Measurements from ENCODE around the gene NFASC.

The NFASC gene

GRCh38 chr1:204853436-204853835 is 17.2 kb upstream of the NFASC start:
- no peaks in the 10 kb centered on the region for H3K27me3 ChIP-seq (ENCODE audit: control insufficient read depth in 2 of 2, insufficient read depth in 2 of 2, low read length in 2 of 2)
- H3K36me3 ChIP-seq (ENCODE audit: control insufficient read depth in 2 of 2, insufficient read depth in 2 of 2, low read length in 2 of 2) = no peaks in the 10 kb centered on the region
- H3K27ac ChIP-seq (ENCODE audit: low read depth in 2 of 2, low read length in 2 of 2) = no peak overlapping the region
- H3K4me3 ChIP-seq (ENCODE audit: low read length in 2 of 2) = no peak overlapping the region
- H3K4me1 ChIP-seq (ENCODE audit: control insufficient read depth in 2 of 2, insufficient read depth in 2 of 2, low read length in 2 of 2) = no peaks in the 10 kb centered on the region
- H3K9me3 ChIP-seq (ENCODE audit: control insufficient read depth in 2 of 2, low read length in 2 of 2) = no peaks in the 10 kb centered on the region
- no peak overlapping the region for H3K9ac ChIP-seq (ENCODE audit: low read depth in 1 of 2, low read length in 2 of 2)

GRCh38 chr1:204854286-204854685 is 16.4 kb upstream of the NFASC start:
- Histone ChIP-seq H3K4me1 (ENCODE audit: control insufficient read depth in 2 of 2, insufficient read depth in 2 of 2, low read length in 2 of 2) (no peaks in the 10 kb centered on the region), H3K4me3 (ENCODE audit: low read length in 2 of 2) (no peak overlapping the region), H3K36me3 (ENCODE audit: control insufficient read depth in 2 of 2, insufficient read depth in 2 of 2, low read length in 2 of 2) (no peaks in the 10 kb centered on the region), H3K27me3 (ENCODE audit: control insufficient read depth in 2 of 2, insufficient read depth in 2 of 2, low read length in 2 of 2) (no peaks in the 10 kb centered on the region), H3K27ac (ENCODE audit: low read depth in 2 of 2, low read length in 2 of 2) (no peak overlapping the region), H3K9ac (ENCODE audit: low read depth in 1 of 2, low read length in 2 of 2) (no peak overlapping the region), H3K9me3 (ENCODE audit: control insufficient read depth in 2 of 2, low read length in 2 of 2) (no peaks in the 10 kb centered on the region)

GRCh38 chr1:204858363-204858821 is 12.3 kb upstream of the NFASC start:
- Histone ChIP-seq H3K4me3 (ENCODE audit: low read length in 2 of 2) (no peak overlapping the region), H3K9ac (ENCODE audit: low read depth in 1 of 2, low read length in 2 of 2) (no peak overlapping the region), H3K4me1 (ENCODE audit: control insufficient read depth in 2 of 2, insufficient read depth in 2 of 2, low read length in 2 of 2) (no peaks in the 10 kb centered on the region), H3K27ac (ENCODE audit: low read depth in 2 of 2, low read length in 2 of 2) (no peak overlapping the region), H3K27me3 (ENCODE audit: control insufficient read depth in 2 of 2, insufficient read depth in 2 of 2, low read length in 2 of 2) (no peaks in the 10 kb centered on the region), H3K36me3 (ENCODE audit: control insufficient read depth in 2 of 2, insufficient read depth in 2 of 2, low read length in 2 of 2) (no peaks in the 10 kb centered on the region), H3K9me3 (ENCODE audit: control insufficient read depth in 2 of 2, low read length in 2 of 2) (no peaks in the 10 kb centered on the region)

- H3K4me3 ChIP-seq (ENCODE audit: low read length in 2 of 2) = no peak overlapping the region
- no peak overlapping the region for H3K9ac ChIP-seq (ENCODE audit: low read depth in 1 of 2, low read length in 2 of 2)
- no peaks in the 10 kb centered on the region for H3K9me3 ChIP-seq (ENCODE audit: control insufficient read depth in 2 of 2, low read length in 2 of 2)
- no peaks in the 10 kb centered on the region for H3K36me3 ChIP-seq (ENCODE audit: control insufficient read depth in 2 of 2, insufficient read depth in 2 of 2, low read length in 2 of 2)
- no peaks in the 10 kb centered on the region for H3K4me1 ChIP-seq (ENCODE audit: control insufficient read depth in 2 of 2, insufficient read depth in 2 of 2, low read length in 2 of 2)
- no peak overlapping the region for H3K27ac ChIP-seq (ENCODE audit: low read depth in 2 of 2, low read length in 2 of 2)
- no peaks in the 10 kb centered on the region for H3K27me3 ChIP-seq (ENCODE audit: control insufficient read depth in 2 of 2, insufficient read depth in 2 of 2, low read length in 2 of 2)
These were observed 10.8 kb upstream of the NFASC start for GRCh38 chr1:204859861-204860267.

- Histone ChIP-seq H3K27me3 (ENCODE audit: control insufficient read depth in 2 of 2, insufficient read depth in 2 of 2, low read length in 2 of 2) (no peaks in the 10 kb centered on the region), H3K9me3 (ENCODE audit: control insufficient read depth in 2 of 2, low read length in 2 of 2) (no peaks in the 10 kb centered on the region), H3K4me1 (ENCODE audit: control insufficient read depth in 2 of 2, insufficient read depth in 2 of 2, low read length in 2 of 2) (no peaks in the 10 kb centered on the region), H3K27ac (ENCODE audit: low read depth in 2 of 2, low read length in 2 of 2) (no peak overlapping the region), H3K4me3 (ENCODE audit: low read length in 2 of 2) (no peak overlapping the region), H3K36me3 (ENCODE audit: control insufficient read depth in 2 of 2, insufficient read depth in 2 of 2, low read length in 2 of 2) (no peaks in the 10 kb centered on the region), H3K9ac (ENCODE audit: low read depth in 1 of 2, low read length in 2 of 2) (no peak overlapping the region)
These were observed 7.6 kb upstream of the NFASC start for GRCh38 chr1:204863024-204863423.

- Histone ChIP-seq H3K27ac (ENCODE audit: low read depth in 2 of 2, low read length in 2 of 2) (no peak overlapping the region), H3K27me3 (ENCODE audit: control insufficient read depth in 2 of 2, insufficient read depth in 2 of 2, low read length in 2 of 2) (no peaks in the 10 kb centered on the region), H3K9ac (ENCODE audit: low read depth in 1 of 2, low read length in 2 of 2) (no peak overlapping the region), H3K36me3 (ENCODE audit: control insufficient read depth in 2 of 2, insufficient read depth in 2 of 2, low read length in 2 of 2) (no peaks in the 10 kb centered on the region), H3K4me3 (ENCODE audit: low read length in 2 of 2) (no peak overlapping the region), H3K9me3 (ENCODE audit: control insufficient read depth in 2 of 2, low read length in 2 of 2) (no peaks in the 10 kb centered on the region), H3K4me1 (ENCODE audit: control insufficient read depth in 2 of 2, insufficient read depth in 2 of 2, low read length in 2 of 2) (no peaks in the 10 kb centered on the region)
These were observed 6.9 kb upstream of the NFASC start for GRCh38 chr1:204863730-204864129.

GRCh38 chr1:204866051-204866596 is 4.5 kb upstream of the NFASC start:
- Histone ChIP-seq H3K4me1 (ENCODE audit: control insufficient read depth in 2 of 2, insufficient read depth in 2 of 2, low read length in 2 of 2) (no peaks in the 10 kb centered on the region), H3K27me3 (ENCODE audit: control insufficient read depth in 2 of 2, insufficient read depth in 2 of 2, low read length in 2 of 2) (no peaks in the 10 kb centered on the region), H3K9ac (ENCODE audit: low read depth in 1 of 2, low read length in 2 of 2) (no peak overlapping the region), H3K9me3 (ENCODE audit: control insufficient read depth in 2 of 2, low read length in 2 of 2) (no peaks in the 10 kb centered on the region), H3K36me3 (ENCODE audit: control insufficient read depth in 2 of 2, insufficient read depth in 2 of 2, low read length in 2 of 2) (no peaks in the 10 kb centered on the region), H3K27ac (ENCODE audit: low read depth in 2 of 2, low read length in 2 of 2) (no peak overlapping the region), H3K4me3 (ENCODE audit: low read length in 2 of 2) (no peak overlapping the region)

- no peaks in the 10 kb centered on the region for H3K27me3 ChIP-seq (ENCODE audit: control insufficient read depth in 2 of 2, insufficient read depth in 2 of 2, low read length in 2 of 2)
- H3K9ac ChIP-seq (ENCODE audit: low read depth in 1 of 2, low read length in 2 of 2) = no peak overlapping the region
- no peak overlapping the region for H3K27ac ChIP-seq (ENCODE audit: low read depth in 2 of 2, low read length in 2 of 2)
- no peak overlapping the region for H3K4me3 ChIP-seq (ENCODE audit: low read length in 2 of 2)
- H3K36me3 ChIP-seq (ENCODE audit: control insufficient read depth in 2 of 2, insufficient read depth in 2 of 2, low read length in 2 of 2) = no peaks in the 10 kb centered on the region
- H3K4me1 ChIP-seq (ENCODE audit: control insufficient read depth in 2 of 2, insufficient read depth in 2 of 2, low read length in 2 of 2) = no peaks in the 10 kb centered on the region
- no peaks in the 10 kb centered on the region for H3K9me3 ChIP-seq (ENCODE audit: control insufficient read depth in 2 of 2, low read length in 2 of 2)
These were observed 3.5 kb upstream of the NFASC start for GRCh38 chr1:204867203-204867602.

GRCh38 chr1:204867666-204868339 is 2.9 kb upstream of the NFASC start:
- no peak overlapping the region for H3K9ac ChIP-seq (ENCODE audit: low read depth in 1 of 2, low read length in 2 of 2)
- H3K9me3 ChIP-seq (ENCODE audit: control insufficient read depth in 2 of 2, low read length in 2 of 2) = no peaks in the 10 kb centered on the region
- H3K4me3 ChIP-seq (ENCODE audit: low read length in 2 of 2) = no peak overlapping the region
- no peaks in the 10 kb centered on the region for H3K4me1 ChIP-seq (ENCODE audit: control insufficient read depth in 2 of 2, insufficient read depth in 2 of 2, low read length in 2 of 2)
- no peaks in the 10 kb centered on the region for H3K27me3 ChIP-seq (ENCODE audit: control insufficient read depth in 2 of 2, insufficient read depth in 2 of 2, low read length in 2 of 2)
- H3K27ac ChIP-seq (ENCODE audit: low read depth in 2 of 2, low read length in 2 of 2) = peak overlapping the region in 1 of 2 donors; percentile 9
- no peaks in the 10 kb centered on the region for H3K36me3 ChIP-seq (ENCODE audit: control insufficient read depth in 2 of 2, insufficient read depth in 2 of 2, low read length in 2 of 2)

GRCh38 chr1:204868340-204868700 is 2.3 kb upstream of the NFASC start:
- Histone ChIP-seq H3K9ac (ENCODE audit: low read depth in 1 of 2, low read length in 2 of 2) (no peak overlapping the region), H3K9me3 (ENCODE audit: control insufficient read depth in 2 of 2, low read length in 2 of 2) (no peaks in the 10 kb centered on the region), H3K27me3 (ENCODE audit: control insufficient read depth in 2 of 2, insufficient read depth in 2 of 2, low read length in 2 of 2) (no peaks in the 10 kb centered on the region), H3K27ac (ENCODE audit: low read depth in 2 of 2, low read length in 2 of 2) (peak overlapping the region in 1 of 2 donors; percentile 9), H3K4me3 (ENCODE audit: low read length in 2 of 2) (no peak overlapping the region), H3K4me1 (ENCODE audit: control insufficient read depth in 2 of 2, insufficient read depth in 2 of 2, low read length in 2 of 2) (no peaks in the 10 kb centered on the region), H3K36me3 (ENCODE audit: control insufficient read depth in 2 of 2, insufficient read depth in 2 of 2, low read length in 2 of 2) (no peaks in the 10 kb centered on the region)
